Dermis lymphatic vessel endothelial cell (primary cell): ENCODE measurements around the gene LDOC1. TPM values are rescaled to one million over a fixed set of nuclear protein-coding genes. Genes with fewer than 3 reads are reported as not detected.

Source experiments
- total RNA-seq: library from RNA; depleted of rRNA; stranded (reverse); fragments of >200 nt; gene quantifications from 2 replicates; pipeline ENCODE4 v1.2.1, GENCODE V29; 2014

LDOC1 gene
- total RNA-seq: 3.8 and 4.7 TPM in 2 replicates

GRCh38 chrX:141176586-141177451, at the start of gene LDOC1:
TSS of gene LDOC1 (minus strand) at chrX:141177129. CDS start at chrX:141177021, 108 bp downstream.

Other genes with a start within 250 kb of the LDOC1 start
- gene SPANXB1, start 174.5 kb downstream of the LDOC1 start, total RNA-seq: not detected in 2 replicates
- gene SPANXC, start 65.4 kb upstream of the LDOC1 start, total RNA-seq: not detected in 2 replicates